Measurements from ENCODE around the gene TFCP2L1.

The TFCP2L1 gene

DNA sequence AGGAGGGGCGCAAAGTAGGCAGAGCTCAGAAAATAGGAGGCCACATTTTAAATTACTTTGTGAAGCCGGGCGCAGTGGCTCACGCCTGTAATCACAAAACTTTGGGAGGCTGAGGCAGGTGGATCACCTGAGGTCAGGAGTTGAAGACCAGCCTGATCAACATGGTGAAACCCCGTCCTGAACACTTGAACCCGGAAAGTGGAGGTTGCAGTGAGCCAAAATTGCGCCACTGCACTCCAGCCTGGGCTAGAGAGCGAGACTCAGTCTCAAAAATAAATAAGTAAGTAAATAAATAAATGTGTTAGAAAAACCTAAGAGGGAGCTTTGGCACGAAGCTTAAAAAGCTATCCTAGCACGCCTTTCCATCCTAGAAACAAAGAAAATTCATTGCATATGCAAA lies 105.5 kb downstream of the TFCP2L1 start:
- H3K4me3 ChIP-seq (ENCODE audit: low read depth, low read length) = no peak overlapping the region

GRCh38 chr2:121178730-121179129 lies 106.3 kb downstream of the TFCP2L1 start:
- H3K4me3 ChIP-seq (ENCODE audit: low read depth, low read length) = no peak overlapping the region

GRCh38 chr2:121177896-121178295 lies 107.1 kb downstream of the TFCP2L1 start:
- no peak overlapping the region for H3K4me3 ChIP-seq (ENCODE audit: low read depth, low read length)

GRCh38 chr2:121175326-121175725 lies 109.7 kb downstream of the TFCP2L1 start:
- H3K4me3 ChIP-seq (ENCODE audit: low read depth, low read length) = no peak overlapping the region

GRCh38 chr2:121173806-121174205 lies 111.2 kb downstream of the TFCP2L1 start:
- H3K4me3 ChIP-seq (ENCODE audit: low read depth, low read length) = no peak overlapping the region

DNA sequence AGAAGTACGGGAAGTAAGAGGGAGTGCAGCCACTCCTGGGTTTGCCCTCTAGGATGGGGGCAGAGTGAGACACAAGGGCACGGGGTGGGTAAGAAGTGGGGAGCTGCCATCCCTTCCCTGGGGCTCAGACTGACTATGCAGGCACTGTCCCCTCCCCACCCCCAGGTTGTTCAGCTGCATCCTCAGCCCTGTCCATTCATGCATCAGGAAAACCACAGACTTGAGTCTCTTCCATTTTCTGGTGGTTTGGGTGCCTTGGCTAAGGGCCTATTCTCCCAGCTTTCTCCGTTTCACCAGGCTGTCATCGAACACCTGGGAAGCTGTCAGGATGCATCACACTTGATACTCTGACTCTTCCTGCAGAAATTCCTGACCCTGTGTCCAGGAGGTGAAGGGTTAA lies 111.9 kb downstream of the TFCP2L1 start:
- no peak overlapping the region for H3K4me3 ChIP-seq (ENCODE audit: low read depth, low read length)

DNA sequence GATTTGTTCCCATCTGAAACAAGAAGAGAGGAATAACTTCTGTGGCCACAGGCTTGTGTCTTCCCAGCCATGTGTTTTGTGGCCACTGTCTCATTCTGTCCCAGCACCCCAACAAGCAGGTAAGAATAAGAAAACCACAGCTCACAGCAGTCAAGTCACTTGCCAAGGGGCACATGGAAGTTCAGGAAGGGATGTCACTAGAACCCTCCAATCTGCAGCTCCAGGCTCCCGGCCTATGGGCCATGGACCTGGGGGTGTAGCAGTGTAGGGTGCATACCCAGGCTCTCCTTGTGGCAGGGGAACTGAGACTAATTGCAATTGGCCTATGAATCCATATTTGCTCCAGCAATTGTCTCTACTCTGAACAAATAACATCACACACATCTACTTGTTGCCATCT lies 112.5 kb downstream of the TFCP2L1 start:
- H3K4me3 ChIP-seq (ENCODE audit: low read depth, low read length) = no peak overlapping the region

DNA sequence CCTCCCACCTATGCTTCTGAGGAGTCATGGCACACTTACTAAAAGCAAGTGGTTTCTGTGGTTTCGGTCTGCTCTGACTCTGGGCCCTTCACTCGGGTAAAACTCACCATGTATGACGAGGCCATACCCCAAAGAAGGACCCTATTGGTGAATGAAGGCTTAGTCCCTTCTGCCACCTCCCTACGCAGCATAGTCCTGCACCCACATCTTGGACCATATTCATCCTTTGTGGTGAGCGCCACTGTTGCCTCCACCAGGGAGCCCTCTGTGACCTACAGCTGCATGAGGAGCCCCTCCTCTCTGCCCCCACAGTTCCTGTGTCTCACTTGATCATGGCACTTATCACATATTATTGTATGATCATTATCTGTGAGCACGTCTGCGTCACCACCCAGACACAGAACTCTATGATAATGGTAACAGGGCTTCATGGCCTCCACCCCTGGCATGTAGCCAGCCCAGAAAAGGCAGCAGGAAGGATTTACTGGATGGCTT lies 113.3 kb downstream of the TFCP2L1 start:
- H3K4me3 ChIP-seq (ENCODE audit: low read depth, low read length) = no peak overlapping the region

DNA sequence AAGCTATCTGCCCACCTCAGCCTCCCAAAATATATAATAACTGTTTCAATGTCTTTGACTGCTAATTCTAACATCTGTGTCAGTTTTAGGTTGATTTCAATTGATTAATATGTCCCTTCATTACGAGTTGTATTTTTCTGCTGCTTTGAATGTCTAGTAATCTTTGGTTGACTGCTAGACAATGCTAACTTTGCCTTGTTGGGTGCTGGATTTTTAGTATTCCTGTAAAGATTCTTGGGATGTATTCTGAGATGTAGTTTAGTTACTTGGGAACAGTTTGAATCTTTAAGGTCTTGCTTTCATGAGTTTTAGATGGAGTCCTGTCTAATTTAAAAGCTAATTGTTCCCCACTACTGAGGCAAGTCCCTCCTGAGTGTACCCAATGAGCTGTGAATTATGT lies 114.4 kb downstream of the TFCP2L1 start:
- H3K4me3 ChIP-seq (ENCODE audit: low read depth, low read length) = no peak overlapping the region

DNA sequence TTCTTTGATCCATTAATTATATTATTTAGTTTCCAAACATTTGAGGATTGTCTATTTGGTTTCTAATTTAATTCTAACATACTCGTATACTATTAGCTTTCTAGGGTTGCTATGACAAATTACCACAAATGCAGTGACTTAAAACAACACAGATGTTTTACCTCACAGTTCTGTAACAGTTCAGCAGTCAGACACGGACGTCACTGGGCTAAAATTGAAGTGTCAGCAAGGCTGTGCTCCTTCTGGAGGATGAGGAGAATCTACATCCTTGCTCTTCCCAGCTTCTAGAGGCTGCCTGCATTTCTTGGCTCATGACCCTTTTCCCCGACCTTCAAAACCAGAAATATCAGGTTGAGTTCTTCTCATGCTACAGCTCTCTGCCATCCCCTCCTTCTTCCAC lies 117.6 kb downstream of the TFCP2L1 start:
- no peak overlapping the region for H3K4me3 ChIP-seq (ENCODE audit: low read depth, low read length)
